RPMI8226 (cell line): ENCODE data around the gene ITIH5.

Source experiments
- DNase-seq: peaks from one replicate; pipeline ENCODE4 v3.0.0-alpha.2; 2015

Gene ITIH5

DNA sequence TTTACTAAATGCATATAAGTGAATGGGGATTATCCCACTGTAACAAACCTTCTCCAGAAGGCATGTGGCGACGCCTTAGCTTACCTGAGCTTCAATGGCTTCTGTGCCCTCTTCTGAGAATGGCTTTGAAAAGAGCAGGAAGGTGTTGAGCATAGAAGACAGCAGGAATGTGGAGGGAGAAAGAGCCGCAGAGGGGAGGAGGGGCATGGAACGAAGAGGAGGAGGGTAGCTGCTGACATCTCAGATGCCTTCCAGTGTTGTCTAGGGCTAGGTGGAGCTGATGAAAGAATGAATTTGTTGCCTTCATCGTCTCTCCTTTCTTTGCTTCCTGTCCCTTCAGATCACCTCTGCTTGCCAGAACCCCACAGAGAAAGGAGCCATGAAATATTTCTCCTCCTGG, 86.2 kb downstream of the ITIH5 start:
- no peak for DNase-seq

DNA sequence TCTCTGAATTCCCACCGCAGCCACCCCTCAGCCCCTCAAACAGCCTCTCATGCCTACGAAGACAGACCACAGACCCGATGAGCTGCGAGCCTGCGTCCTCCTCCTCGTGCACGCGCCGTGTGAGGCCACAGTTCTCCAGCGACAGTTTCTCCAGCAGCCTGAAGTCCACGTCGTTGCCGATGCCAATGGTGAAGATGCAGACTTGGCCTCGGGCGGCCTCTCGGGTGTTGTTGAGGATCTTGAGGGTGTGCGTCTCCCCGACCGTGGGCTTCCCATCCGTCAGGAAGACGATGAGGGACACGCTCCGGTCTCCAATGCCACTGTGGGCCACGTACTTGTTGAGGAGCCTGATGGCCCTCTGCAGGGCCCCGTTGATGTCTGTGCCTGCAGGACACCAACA, 87.1 kb downstream of the ITIH5 start:
- no peak for DNase-seq

DNA sequence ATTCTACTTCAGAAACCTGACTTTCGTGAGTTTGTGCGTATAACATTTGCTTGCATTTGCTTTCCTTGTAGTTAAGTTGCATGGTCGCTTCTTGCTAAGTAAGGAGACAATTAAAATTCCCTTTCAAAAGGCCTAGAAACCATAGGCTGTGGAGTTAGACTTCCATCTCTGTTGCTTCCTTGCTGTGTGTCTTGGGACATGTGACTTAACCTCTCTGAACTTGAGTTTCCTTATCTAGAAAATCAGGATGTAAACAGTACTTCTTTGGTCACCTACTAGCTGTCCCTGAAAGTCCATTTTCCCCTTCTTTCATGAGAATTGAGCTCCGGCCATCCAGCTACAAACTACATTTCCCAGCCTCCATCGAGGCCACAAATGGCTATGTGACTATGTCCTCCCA, 89.2 kb downstream of the ITIH5 start:
- DNase-seq, result no peak

DNA sequence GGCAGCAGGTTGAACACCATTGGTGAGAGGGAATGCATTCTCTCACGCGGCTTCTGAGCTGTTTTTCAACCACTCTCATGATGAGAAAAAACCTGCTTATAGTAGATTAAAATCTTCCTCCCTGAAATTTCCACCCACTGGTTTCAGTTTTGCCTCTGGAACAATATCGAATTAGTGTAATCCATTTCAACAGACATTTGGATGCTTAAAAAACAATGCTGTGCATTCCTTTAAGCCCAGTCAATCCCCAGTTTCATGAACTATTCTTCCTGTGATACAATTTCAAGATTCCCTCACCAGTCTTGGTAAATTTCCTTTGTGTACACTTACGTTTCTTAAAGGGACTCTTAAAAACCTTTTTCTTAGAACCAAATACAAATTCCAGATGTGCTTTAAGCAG, 89.6 kb downstream of the ITIH5 start:
- no peak for DNase-seq

DNA sequence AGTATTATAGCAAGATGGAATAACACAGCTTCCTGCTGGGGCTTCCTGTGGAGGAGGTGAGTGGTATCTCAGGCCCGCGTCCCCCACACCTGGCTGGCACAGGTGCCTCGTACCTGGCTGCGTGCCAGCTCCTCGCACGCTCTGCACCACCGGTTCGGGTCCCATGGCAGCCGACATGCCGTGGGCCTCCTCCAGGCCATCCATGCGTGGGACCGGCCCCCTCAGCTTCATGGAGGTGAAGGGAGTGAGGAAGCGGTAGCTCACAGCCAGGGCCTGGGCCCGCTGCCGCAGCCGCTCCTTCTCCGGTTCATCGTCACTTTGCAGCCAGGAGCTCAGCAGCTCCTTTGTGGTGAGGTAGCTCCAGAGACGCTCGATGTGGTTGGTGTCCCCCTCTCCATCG, 90.4 kb downstream of the ITIH5 start:
- no peak for DNase-seq

DNA sequence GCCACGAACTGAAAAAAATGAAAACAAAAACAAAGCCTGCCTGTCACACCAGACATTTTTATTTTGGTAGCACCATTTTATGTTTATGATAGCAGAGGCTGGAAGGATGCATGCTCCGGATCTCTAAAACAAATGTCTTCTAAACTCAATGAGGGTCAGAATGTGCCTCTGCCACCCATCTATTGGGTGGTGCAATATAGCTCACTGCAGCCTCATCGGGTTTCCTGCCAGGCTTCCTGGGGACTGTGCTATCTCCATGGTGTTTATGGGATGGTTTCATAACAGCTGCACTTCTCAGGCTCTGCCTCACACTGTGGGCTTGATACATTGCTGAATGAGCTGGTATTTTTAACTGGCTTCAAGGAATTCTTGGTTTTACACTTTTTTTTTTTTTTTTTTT, 94.4 kb downstream of the ITIH5 start:
- DNase-seq, result no peak

DNA sequence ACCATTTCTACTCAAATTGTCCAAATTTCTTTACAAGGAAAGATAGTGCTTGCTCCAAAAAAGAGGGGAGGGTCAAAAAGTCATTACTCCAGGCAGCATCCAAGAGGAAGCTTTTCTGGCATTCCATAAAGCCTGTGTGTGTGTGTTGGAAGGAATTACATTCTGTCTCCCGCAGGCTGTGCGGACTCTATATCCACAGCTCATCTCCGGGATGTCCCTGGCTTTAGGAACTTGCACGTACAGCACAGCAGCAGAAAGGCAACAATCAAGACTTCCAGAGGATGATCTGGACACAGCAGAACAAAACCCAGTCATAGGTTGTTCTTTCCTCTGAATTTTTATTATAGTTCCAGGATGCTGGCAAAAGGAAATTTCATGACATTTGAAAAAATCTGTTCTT, 94.8 kb downstream of the ITIH5 start:
- no peak for DNase-seq

DNA sequence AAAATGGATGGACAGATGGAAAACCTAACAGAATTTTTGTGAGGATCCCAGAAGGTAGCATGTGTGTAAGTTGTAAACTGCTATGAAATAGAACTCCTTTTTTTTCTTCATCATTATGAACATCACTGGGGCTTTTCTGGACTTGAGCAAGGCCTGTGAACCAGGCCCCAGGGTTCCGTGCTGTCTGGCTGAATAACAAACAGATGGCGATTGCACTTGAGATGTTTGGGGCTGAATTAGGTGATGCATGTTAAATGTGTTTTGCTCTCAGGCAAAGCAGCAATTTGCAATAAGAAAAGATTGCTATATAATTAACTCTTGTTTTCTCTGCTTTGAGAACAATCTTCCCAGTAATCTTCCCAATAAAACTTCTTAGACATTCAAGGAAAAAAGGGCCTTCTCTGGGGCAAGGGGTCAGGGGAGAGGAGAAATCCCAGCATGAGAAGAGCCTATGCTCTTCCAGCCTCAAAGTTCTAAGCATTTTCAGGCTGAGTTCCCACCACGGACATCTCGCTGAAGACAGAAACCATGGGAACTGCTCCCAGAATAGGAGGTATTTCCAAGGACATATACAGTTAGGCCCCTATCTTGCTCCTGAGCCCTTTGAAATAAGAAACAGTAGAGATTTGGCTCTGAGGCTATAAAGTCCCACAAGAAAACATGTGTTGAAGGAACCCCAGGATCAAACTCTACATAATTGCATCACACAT, 98.7 kb downstream of the ITIH5 start:
- no peak for DNase-seq

DNA sequence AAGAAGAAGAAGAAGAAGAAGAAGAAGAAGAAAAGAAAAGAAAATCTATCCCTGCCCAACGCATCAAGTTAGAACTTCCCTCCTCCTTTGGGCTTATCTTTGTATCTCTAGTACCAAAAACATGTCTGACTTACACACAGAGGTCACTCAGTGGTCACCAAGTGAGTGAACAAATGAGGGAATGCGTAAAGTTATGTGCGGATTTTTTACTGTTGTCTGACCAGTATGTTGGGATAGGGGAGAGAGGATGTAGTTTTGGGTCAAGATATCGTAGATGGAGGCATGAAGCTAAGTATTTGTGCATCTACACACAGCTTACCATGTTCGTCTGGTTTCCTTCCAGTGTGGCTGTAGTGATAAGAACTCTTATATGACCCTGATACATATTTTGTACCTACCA, 99.9 kb downstream of the ITIH5 start:
- DNase-seq, result no peak

DNA sequence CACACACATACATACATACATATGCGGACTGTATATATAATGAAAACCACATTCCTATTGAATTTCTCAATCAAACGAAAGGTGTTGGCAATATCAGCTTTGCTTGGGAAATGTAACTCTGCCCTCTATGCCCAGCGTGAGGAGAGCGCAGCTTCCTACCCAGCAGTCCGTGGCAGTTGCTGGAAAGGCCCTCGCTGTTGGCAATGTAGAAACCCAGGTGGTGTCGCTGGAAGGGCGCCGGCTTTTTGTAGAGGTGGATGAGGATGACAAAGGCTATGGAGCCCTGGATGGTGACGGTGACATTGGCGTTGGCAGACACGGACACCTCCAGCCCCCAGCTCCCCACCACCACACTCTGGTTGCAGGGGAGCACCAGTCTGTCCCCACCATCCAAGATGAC, 100.9 kb downstream of the ITIH5 start:
- DNase-seq, result no peak

DNA sequence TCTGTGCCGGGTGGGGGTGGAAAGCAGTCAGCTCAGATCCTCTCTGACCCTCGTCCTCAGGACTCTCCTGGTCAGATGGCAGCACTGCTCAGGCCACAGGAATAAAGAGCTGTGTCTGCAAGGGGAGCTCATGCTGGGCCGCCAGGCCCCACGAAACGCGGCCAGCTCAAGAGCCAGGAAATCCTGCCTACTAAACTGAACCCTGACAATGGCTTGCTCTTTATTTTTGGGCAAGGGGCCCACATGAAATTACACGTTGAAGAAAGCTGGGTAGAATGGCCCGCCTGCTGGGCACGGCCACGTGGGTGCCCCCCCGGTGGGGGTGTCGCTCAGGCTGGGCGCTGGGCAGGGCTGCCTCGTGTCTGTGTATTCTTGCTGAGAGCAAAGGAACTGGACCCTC, 103.0 kb downstream of the ITIH5 start:
- DNase-seq, result no peak

DNA sequence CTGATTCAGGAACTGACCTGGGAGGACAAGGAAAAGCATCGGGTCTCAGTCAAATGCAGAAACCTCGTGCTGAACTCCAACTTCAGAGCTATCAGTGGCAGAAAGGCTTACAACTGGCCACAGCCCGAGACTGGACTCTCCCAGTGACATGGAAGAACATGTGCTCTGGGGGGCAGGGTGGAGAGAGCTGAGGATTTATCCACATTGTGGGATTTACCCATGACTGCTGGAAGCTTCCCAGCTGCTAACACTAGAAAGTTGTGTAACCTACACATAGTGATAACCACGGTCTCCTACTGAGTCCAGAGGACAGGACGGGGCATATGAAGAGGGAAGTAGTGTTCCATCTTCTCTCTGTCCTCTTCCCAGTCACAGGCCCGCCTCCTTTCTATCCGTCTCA, 103.4 kb downstream of the ITIH5 start:
- no peak for DNase-seq

DNA sequence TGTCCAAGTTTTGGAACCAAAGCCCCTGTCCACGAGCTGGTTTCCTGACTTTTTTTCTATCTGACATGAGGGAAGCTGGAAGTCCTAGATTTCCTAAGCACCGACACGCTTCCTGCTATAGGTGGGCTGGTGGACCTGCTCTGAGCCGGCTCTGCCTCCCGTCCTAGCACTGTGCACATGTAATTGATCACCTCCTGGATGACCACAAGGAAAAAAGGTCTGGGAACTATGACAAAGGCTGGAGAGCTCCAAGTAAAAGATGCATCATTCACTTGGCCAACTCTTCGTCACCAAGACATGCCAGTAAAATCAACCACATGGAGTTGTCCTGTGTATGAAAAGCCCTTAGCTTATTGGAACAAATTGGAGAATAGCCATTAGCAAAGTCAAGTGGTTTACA, 104.8 kb downstream of the ITIH5 start:
- no peak for DNase-seq

DNA sequence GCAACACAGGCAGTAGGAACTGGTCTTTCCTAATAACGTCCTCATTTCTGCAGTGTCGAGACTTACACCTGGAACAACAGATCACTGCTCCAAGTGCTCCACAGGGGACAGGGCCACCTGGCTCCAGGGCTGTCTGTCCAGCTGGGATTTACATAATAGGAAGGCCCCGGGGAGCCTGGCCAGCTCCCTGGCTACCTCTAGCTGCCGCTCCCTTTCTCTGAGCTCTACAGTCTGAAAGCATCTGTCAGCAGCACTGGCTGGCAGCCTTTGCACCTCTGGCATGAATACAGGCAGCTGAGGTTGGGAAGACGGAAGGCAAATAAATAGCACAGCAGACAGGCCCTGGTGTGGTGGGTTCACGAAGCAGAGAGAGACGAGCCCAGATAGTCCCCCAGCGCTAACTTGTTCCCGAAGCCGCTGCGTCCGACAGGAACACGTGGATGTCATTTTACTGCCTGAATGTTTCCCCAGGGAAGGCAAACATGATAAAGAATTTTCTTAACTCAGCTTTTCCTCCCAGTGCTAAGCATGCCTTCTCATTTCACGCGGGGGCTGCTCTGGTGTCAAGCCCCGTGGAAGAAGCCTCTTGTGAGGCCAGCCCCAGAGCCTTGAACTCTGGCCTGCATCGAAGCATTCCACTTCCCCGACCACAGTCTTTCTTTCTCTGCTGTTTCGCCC, 105.4 kb downstream of the ITIH5 start:
- DNase-seq, result no peak

DNA sequence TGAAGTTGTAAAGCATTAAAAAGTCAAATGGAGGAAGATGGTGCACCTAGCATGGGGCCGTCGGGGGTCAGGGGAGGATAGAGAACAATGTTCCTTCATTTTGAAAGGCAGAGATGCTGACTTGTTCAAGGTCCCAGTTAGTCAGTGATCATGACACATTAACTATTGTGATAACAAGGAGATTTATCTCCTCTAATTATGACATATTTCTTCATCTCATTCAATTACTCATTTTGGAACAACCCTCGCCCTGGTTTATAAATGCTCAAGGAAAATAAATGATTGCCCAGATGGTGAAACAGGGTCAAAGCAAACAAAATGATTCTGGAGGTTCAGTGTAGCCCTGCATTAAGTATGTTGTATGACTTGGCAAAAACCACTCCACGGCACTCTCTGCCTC, 106.2 kb downstream of the ITIH5 start:
- no peak for DNase-seq

DNA sequence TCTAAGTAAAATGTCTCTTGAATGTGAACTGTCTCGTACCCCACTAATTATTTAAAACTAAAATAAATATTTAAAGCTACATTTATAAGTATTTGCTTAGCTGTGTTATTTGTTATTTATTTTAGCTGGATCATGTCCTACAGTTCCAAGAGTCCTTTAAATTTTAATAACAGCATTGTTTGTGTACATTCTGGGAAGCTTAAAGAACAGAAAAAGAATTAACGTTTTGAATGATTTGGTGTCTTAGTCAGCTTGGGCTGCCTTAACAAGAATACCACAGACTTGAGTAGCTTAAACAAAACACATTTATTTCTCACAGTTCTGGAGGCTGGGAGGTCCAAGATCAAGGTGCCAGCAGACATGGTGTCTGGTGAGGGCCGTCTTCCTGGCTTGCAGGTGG, 107.4 kb downstream of the ITIH5 start:
- DNase-seq, result no peak

DNA sequence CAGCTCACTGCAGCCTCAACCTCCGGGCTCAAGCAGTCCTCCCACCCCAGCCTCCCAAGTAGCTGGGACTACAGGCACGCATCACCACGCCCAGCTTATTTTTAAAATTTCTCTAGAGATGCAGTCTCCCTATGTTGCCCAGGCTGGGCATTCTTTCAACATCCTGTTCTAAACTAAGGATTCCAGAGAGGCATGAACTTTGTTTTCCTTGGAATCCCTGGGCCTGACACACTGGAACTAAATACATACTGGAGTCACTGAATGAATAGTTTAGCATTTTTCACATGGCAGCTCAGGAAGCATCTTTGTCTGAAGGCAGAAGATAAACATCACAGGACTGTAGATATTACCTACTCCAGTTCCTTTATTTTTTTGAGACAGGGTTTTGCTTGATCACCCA, 108.7 kb downstream of the ITIH5 start:
- no peak for DNase-seq

DNA sequence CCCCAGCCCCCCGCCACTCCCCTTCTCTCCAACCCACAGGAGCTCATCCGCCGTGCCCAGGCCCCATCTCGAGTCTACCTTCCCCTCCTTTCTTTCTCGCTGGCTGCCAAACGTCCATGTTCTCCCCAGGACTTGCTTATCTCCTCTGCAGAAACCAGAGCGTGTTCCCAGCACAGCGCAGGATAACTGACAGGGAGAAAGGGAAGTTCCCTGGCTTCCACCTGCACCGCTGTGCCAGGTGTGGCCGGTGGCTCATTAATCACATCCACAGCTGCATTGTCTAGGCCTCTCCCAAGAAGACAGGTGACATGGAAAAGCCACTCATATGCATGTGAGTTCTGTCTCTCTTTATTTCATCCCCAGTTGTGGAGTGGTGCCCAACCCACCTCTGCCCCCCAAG, 113.2 kb downstream of the ITIH5 start:
- no peak for DNase-seq

DNA sequence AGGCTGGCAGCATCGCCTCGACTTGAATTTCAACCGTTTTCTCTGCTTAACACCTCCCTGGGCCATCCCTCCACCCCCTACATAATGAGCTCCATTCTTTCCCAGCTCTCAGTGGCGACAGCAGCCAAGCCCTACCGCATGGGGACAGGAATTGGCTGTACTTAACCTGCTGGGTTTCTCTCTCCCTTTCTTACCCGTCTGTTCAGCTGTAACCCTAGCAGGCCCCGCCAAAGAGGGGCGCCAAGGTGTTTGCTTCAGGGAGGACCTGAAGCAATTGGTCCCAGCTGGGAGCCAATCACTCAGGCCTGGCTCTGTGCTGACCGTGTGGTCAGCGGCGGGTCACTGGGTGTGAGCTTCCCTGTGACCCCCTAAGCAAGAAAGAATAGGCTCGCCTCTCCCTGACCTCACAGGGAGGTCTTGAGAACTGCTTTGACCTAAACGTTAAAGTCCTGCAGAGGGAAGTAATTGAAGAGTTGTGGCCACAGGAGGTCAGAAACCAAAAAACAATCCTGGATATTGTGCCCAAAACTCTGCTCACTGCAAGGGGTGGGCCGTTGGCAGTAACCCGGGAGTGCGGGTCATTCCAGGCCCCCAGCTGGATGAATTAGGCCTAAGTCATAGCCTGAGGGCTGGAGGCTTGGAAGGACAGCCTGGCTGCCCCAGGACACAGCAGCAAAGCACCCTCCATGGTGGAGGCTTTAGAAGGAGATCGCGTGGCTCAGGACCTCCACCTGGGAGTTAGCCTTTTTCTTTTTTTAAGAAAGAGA, 114.6 kb downstream of the ITIH5 start:
- no peak for DNase-seq

DNA sequence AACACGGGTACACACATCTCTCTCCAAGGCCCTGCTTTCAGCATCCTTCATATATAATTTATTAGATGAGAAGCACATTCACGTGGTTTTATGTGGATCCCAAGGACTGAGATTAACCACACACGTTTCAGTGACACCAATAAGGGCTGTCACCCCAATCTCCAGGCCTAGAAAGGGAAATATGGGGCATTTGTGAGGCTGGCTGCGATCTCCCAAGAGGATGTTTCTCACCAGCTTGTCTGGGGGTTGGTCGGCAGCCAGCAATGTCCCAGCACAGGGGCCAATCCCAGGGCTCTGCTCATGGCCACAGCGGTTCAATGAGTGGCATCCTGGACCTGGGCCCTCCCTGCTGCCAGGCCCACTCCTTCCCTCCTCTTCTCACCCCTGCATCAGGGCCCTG, 115.5 kb downstream of the ITIH5 start:
- DNase-seq, result no peak

DNA sequence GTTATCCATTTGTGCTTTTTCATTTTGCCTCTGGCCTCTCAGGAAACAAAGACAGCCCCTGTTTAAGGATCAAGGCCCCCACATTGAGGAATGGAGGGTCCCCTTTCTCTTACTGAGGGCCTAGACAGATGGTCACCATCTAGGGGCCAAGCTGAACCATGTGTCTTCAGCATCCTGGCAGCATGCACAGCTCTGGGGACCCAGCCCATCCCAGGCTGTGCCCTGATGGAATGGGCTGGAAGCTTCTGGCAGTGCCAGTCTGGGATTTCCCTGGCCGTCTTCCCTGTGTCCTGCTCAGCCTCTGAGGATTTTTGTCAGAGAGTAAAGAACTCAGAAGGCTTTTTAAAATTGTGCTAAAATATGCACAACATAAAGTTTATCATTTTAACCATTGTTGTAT, 116.8 kb downstream of the ITIH5 start:
- no peak for DNase-seq

DNA sequence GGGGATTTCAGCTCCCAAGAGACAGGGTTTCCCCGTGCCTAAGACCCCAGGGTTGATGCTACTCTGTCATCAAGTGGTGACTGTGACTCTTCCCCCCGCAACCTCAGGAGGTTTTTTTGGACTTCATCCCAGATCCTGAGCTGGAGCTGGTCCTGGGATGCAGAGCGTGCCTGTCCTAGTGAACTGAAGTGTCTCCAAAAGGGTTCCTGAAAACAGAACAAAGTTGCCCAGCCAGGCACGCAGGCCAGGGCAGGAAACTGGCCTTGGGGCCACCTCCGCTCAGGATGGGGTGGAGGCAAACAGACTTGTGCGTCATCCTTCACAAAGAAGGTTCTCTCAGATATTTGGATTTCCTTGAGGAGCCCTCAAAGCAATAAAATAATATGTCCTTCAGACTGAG, 118.9 kb downstream of the ITIH5 start:
- no peak for DNase-seq

DNA sequence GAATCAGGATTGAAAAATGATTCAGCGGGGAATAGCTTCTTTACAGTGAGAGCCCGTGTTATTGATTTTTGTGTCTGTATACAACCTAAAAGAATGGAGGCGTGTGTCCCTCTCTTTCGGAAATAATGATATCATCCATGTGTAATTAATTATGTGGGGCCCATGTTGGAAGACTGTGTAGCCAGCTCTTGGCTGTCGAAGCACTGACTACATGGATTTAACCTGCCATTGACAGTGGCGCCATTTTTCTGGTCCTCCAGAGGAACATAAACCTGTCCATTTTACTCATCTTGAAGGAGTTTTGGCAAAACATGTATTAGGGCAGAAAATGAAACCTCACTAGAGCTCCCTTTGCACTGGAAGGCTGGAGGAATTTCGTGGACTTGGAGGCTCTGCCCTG, 119.6 kb downstream of the ITIH5 start:
- no peak for DNase-seq

DNA sequence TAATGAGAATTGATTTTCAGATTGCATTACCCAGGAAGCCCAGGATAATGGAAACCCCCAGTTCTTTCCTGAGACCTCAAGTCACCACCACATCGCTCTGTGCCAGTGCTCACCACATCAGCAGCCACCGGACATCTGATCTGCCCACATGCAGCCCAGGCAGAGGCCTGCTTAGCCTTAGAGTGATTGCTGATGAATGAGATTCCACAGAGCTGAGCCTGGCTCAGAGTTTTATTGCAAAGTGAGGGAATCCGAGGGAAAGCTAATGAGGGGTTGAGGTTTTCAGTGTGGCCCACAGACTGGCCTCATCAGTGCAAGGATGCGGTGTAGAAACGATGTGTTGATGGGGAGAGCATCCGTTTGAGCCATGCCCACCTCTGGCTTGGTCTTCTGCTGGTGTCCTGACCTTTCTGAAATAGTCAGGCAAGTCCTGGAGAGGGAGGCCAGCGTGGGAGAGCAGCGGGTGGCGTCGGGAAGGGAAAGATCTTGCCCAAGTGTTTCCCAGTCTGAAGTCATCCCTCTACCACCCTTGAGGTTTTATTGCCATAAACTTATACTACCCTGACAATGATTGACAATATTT, 120.3 kb downstream of the ITIH5 start:
- DNase-seq, result no peak
